Smooth muscle cell (in vitro differentiated cells): ENCODE results near the gene TRIM34. TPM values are rescaled to one million over a fixed set of nuclear protein-coding genes. Genes with fewer than 3 reads are reported as not detected.

ENCODE experiments used
- DNase-seq: peaks from one replicate; lab custom pipeline; 2025; ENCODE audit not compliant: unreplicated experiment; lab: John Stamatoyannopoulos, UW
- H2AFZ ChIP-seq: fragments of 200-600 bp; sonication (generic); 2 replicates; pipeline ENCODE4 v1.6.0; 2016; ENCODE audit warnings: antibody characterized with exemption, low read depth, mild to moderate bottlenecking
- H3F3A ChIP-seq: fragments of 200-600 bp; sonication (generic); 2 replicates; pipeline ENCODE4 v1.6.0; 2017; ENCODE audit warnings: antibody characterized with exemption, low read depth
- H3K27ac ChIP-seq: fragments of 200-600 bp; sonication (generic); 2 replicates; pipeline ENCODE4 v1.5.1; 2016; ENCODE audit warnings: low read depth, mild to moderate bottlenecking
- H3K27me3 ChIP-seq: fragments of 200-600 bp; sonication (generic); 2 replicates; pipeline ENCODE4 v1.6.1; 2016; ENCODE audit warnings: low read depth, mild to moderate bottlenecking
- H3K36me3 ChIP-seq: fragments of 200-600 bp; sonication (generic); 2 replicates; pipeline ENCODE4 v1.5.1; 2016; ENCODE audit warnings: low read depth
- H3K4me1 ChIP-seq: fragments of 200-600 bp; sonication (generic); 2 replicates; pipeline ENCODE4 v1.5.1; 2016; ENCODE audit warnings: low read depth
- H3K4me2 ChIP-seq: fragments of 200-600 bp; sonication (generic); 2 replicates; pipeline ENCODE4 v1.6.0; 2016; ENCODE audit warnings: mild to moderate bottlenecking
- H3K4me3 ChIP-seq: fragments of 200-600 bp; sonication (generic); 2 replicates; pipeline ENCODE4 v1.5.1; 2016; ENCODE audit warnings: mild to moderate bottlenecking
- H3K79me2 ChIP-seq: fragments of 200-600 bp; sonication (generic); 2 replicates; pipeline ENCODE4 v1.6.0; 2016; ENCODE audit warnings: low read depth, mild to moderate bottlenecking
- H3K9ac ChIP-seq: fragments of 200-600 bp; sonication (generic); 2 replicates; pipeline ENCODE4 v1.6.0; 2016; ENCODE audit warnings: low read depth
- H3K9me3 ChIP-seq: fragments of 200-600 bp; sonication (generic); replicated peaks from 2 replicates; pipeline ENCODE4 v1.5.1; 2016; ENCODE audit warnings: low read depth
- H4K20me1 ChIP-seq: fragments of 200-600 bp; sonication (generic); 2 replicates; pipeline ENCODE4 v1.6.0; 2016; ENCODE audit warnings: low read depth
- CTCF ChIP-seq: fragments of 200-600 bp; sonication (generic); IDR thresholded peaks from 2 replicates; pipeline ENCODE4 v1.5.1; 2017; ENCODE audit warnings: borderline replicate concordance, mild to moderate bottlenecking, antibody characterized with exemption; ENCODE audit not compliant: insufficient read depth, poor library complexity, severe bottlenecking
- WGBS: methylation state at CpG from one replicate; pipeline ENCODE4 v1.1.7; 2016; ENCODE audit warnings: low lambda C conversion rate; 5-methylcytosine and 5-hydroxymethylcytosine counted together
- polyA plus RNA-seq: library from polyadenylated mRNA; unstranded; fragments of >200 nt; fragmentation: Nextera tagmentation; extraction: Ambion mirVana; gene quantifications from 2 replicates; pipeline ENCODE4 v1.2.1, GENCODE V29; 2016
- total RNA-seq: library from RNA; depleted of rRNA; stranded (reverse); fragments of >200 nt; gene quantifications from 2 replicates; pipeline ENCODE4 v1.2.3, GENCODE V29; 2014

Gene TRIM34
- total and polyA plus RNA-seq, 2 experiments from 2014 or later, result 4.1 to 6.7 TPM

DNA sequence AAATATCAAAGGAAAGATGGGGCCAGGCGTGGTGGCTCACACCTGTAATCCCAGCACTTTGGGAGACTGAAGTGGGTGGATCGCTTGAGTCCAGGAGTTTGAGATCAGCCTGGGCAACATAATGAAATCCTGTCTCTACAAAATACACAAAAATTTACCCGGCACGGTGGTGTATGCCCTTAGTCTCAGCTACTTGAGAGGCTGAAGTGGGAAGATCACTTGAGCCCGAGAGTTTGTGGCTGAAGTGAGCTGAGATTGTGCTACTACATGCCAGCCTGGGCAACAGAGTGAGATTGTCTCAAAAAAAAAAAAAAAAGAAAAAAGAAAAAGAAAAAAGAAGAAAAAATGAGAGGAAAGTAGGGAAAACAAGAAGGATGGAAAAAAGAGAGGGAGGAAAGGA lies 32.2 kb upstream of the TRIM34 start:
- 86% methylated on average over 5 of the region's 5 CpGs for WGBS
- DNase-seq, result no peak

DNA sequence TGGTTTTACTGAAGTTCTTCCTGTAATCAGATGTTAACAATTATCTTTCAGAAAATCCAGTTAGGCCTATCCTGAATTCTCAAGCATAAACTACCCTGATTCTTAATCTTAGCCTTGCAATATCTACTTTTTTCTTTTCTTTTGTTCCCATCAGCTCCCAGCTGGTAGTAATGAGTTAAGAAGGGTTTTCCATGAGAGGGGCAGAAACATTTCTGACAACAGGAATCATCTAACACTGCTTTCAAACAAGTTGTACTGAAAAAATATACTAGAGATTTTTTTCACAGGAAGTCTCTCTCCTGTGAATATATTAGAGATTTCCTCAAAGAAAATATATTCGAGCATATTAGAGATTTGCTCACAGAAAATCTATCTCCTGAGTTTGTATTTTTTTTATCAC lies 31.7 kb upstream of the TRIM34 start:
- no peak for DNase-seq

More for the DNA sequence above, 32.2 kb upstream of the TRIM34 start:
- no peaks in the 10 kb centered on the region for H3K36me3 ChIP-seq
- H2AFZ ChIP-seq, result no peak overlapping the region
- H3K79me2 ChIP-seq, result no peaks in the 10 kb centered on the region
- H3K4me2 ChIP-seq, result no peak overlapping the region
- no peaks in the 10 kb centered on the region for H3K27me3 ChIP-seq
- TF ChIP-seq CTCF, result no peak
- H3K9ac ChIP-seq, result no peak overlapping the region
- H3F3A ChIP-seq, result peaks cover 10% of the 10 kb centered on the region
- H3K4me3 ChIP-seq, result no peak overlapping the region
- no peaks in the 10 kb centered on the region for H4K20me1 ChIP-seq
- no peak overlapping the region for H3K27ac ChIP-seq
- no peaks in the 10 kb centered on the region for H3K4me1 ChIP-seq
- no peaks in the 10 kb centered on the region for H3K9me3 ChIP-seq

GRCh38 chr11:5596607-5597201 lies 28.1 kb upstream of the TRIM34 start, which contains the start of gene TRIM6:
TRIM6 (plus strand) TSS chr11:5596637; CDS start chr11:5596898, 261 bp downstream.
- Histone ChIP-seq H3K79me2 (no peaks in the 10 kb centered on the region), H3K4me2 (peak within 1 kb of the TSS; percentile 90), H3K9ac (peak within 1 kb of the TSS; percentile 77), H3K9me3 (no peaks in the 10 kb centered on the region), H3K36me3 (no peaks in the 10 kb centered on the region), H4K20me1 (no peaks in the 10 kb centered on the region), H3K4me3 (peak within 1 kb of the TSS; percentile 63), H3K27me3 (no peaks in the 10 kb centered on the region), H2AFZ (peak within 1 kb of the TSS; percentile 93), H3K4me1 (no peaks in the 10 kb centered on the region), H3F3A (peaks cover 14% of the 10 kb centered on the region), H3K27ac (peak within 1 kb of the TSS; percentile 57)
- no peak for DNase-seq
- no peak for TF ChIP-seq CTCF
- 4% methylated on average over 20 of the region's 20 CpGs for WGBS

More for the DNA sequence above, 31.7 kb upstream of the TRIM34 start:
- Histone ChIP-seq H3K9ac (no peak overlapping the region), H3K36me3 (no peaks in the 10 kb centered on the region), H2AFZ (no peak overlapping the region), H4K20me1 (no peaks in the 10 kb centered on the region), H3K79me2 (no peaks in the 10 kb centered on the region), H3K27me3 (no peaks in the 10 kb centered on the region), H3K4me3 (no peak overlapping the region), H3K27ac (no peak overlapping the region), H3F3A (peaks cover 10% of the 10 kb centered on the region), H3K4me2 (no peak overlapping the region), H3K9me3 (no peaks in the 10 kb centered on the region), H3K4me1 (no peaks in the 10 kb centered on the region)
- 88% methylated on average over 1 of the region's 1 CpG for WGBS
- no peak for TF ChIP-seq CTCF

DNA sequence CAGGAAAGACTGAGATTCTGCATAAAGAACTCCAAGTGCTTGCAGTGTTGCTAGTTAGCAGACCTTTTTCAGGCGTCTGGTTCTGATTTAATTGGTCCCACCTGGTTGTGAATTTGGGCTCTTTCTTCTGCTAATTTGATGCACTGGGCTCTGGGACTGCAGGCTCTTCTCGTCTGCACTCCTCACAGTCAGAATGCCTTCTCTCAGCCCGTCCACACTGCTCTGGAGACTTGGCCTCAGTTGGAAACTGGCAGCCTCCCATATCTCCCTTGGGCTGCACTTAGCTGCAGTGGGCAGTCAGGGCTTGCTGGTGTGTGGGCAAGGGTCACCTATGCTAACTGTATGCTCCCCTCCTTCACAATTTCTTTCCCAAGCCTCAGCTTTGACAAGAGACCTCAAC lies 26.8 kb upstream of the TRIM34 start:
- TF ChIP-seq CTCF, result no peak
- no peak overlapping the region for H3K9ac ChIP-seq
- H3K27ac ChIP-seq, result no peak overlapping the region
- no peaks in the 10 kb centered on the region for H3K79me2 ChIP-seq
- H3K4me3 ChIP-seq, result peak overlapping the region; percentile 3
- WGBS, result 47% methylated on average over 3 of the region's 3 CpGs
- no peaks in the 10 kb centered on the region for H4K20me1 ChIP-seq
- no peaks in the 10 kb centered on the region for H3K9me3 ChIP-seq
- DNase-seq, result no peak
- H2AFZ ChIP-seq, result no peak overlapping the region
- no peaks in the 10 kb centered on the region for H3K4me1 ChIP-seq
- peak overlapping the region; percentile 90 for H3K4me2 ChIP-seq
- H3F3A ChIP-seq, result peaks cover 14% of the 10 kb centered on the region
- H3K27me3 ChIP-seq, result no peaks in the 10 kb centered on the region
- no peaks in the 10 kb centered on the region for H3K36me3 ChIP-seq
